A673 (cell line): ENCODE results near the gene C14orf132.

Source experiments
- EZH2 ChIP-seq: fragments of 200-600 bp; sonication (generic); IDR thresholded peaks from 2 replicates; pipeline ENCODE4 v1.6.1; 2017; ENCODE audit warnings: borderline replicate concordance, low read depth, mild to moderate bottlenecking, mixed read lengths, antibody characterized with exemption, low read length; ENCODE audit not compliant: poor library complexity, severe bottlenecking
- TF ChIP-seq, protein P1 (sequence below): fragments of 300-800, 200-600 bp; sonication (generic); conservative IDR thresholded peaks from 2 replicates; pipeline ENCODE4 v1.5.1; 2017; ENCODE audit warnings: low read depth, mild to moderate bottlenecking, antibody characterized with exemption, low read length, moderate library complexity, mixed read lengths

DNA sequence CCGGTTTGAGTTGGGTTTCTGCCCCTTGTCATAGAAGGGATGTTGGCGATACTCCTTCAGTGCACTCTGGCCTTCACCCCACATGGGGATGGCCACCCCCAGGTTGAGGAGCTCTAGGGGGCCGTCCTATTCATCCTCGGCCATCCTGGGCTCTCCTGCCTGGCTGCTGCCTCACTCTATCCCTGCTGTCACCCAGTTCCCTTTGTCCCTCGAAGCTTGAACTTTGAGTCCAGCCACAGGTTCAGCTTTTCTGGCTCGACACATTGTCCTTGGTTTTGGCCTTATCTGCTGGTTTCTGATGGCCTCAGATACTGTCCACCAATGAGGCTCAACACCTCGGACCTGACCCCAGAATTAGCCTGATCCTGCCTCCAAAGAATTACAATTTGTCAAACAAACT is 58.6 kb downstream of the C14orf132 start:
- TF ChIP-seq, protein P1, sequence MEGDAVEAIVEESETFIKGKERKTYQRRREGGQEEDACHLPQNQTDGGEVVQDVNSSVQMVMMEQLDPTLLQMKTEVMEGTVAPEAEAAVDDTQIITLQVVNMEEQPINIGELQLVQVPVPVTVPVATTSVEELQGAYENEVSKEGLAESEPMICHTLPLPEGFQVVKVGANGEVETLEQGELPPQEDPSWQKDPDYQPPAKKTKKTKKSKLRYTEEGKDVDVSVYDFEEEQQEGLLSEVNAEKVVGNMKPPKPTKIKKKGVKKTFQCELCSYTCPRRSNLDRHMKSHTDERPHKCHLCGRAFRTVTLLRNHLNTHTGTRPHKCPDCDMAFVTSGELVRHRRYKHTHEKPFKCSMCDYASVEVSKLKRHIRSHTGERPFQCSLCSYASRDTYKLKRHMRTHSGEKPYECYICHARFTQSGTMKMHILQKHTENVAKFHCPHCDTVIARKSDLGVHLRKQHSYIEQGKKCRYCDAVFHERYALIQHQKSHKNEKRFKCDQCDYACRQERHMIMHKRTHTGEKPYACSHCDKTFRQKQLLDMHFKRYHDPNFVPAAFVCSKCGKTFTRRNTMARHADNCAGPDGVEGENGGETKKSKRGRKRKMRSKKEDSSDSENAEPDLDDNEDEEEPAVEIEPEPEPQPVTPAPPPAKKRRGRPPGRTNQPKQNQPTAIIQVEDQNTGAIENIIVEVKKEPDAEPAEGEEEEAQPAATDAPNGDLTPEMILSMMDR: no peak
- no peak for TF ChIP-seq EZH2
